Activated CD4-positive, CD25-positive, alpha-beta regulatory T cell treated with anti-CD3 and anti-CD28 coated beads, Interleukin-2, amount 50 U/mL, for 24 hours (primary cell): ENCODE data around the gene HNRNPA0.

Experiments used
- ATAC-seq, 2 donors: fragments of 150-1000 bp; cut with Tn5 transposase; one replicate each; pipeline ENCODE4 v1.10.0; 2021; ENCODE audit warnings: mild to moderate bottlenecking in 1 of 2, moderate library complexity in 1 of 2

HNRNPA0 gene

GRCh38 chr5:137753691-137754187 is 424 bp downstream of the HNRNPA0 start:
- ATAC-seq, result peak; percentile 2 to 10

DNA sequence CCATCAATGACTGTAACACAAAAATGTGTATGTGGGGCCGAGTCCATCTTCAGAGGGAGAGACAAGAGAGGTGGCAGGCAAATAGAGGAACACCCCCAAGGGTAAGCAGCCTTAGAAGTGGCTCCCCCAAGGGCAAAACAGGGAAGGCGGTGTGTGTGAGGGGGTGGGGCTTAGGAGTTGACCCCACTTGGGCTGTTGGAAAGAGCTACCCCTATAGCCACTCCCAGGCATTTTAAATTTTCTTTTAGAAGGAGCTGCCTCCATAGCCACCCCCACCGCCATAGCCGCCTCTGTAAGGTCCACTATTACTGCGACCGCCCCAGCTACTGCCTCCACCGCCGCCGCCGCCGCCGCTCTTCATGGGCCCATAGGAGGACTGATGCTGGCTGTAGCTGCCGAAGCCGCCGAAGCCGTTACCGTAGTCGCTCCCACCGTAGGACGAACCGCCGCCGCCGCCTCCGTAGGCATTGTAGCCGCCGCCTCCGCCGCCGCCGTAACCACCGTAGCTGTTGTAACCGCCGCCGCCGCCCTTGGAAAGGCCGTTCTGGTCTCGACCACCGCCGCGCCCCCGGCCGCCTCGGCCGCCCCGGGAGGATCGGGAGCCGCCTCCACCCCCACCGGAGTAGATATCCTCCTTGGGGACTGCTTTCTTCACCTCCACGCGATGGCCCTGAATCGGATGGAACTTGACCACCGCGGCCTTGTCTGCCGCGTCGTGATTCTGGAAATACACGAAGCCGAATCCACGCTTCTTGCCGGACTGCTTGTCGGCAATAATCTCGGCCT is 1.1 kb downstream of the HNRNPA0 start:
- no peak for ATAC-seq

GRCh38 chr5:137751869-137752491 is 2.2 kb downstream of the HNRNPA0 start:
- ATAC-seq, result no peak

- no peak for ATAC-seq
These were observed 3.7 kb downstream of the HNRNPA0 start for GRCh38 chr5:137750436-137750835.

DNA sequence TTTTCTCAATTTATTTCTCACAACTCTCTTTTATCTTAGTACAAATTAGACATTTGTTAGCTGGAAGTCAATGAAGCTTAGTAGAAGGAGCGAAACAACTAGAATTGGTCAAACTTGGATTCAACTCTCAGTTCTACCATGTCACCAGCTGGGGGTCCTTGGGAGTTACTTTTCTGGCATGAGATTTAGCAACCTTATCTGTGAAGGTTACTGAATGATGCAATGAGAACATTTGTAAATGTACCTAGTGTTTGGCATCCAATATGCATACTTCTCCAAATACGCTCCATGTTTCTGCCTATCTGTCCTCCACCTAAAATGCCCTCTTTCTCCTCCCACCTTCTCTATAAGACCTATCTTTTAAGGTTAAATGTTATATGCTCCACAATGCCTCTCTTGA is 6.3 kb downstream of the HNRNPA0 start:
- no peak for ATAC-seq

- ATAC-seq, result peak; percentile 75 to 84
These were observed 11.0 kb downstream of the HNRNPA0 start for GRCh38 chr5:137743031-137743640.

- no peak for ATAC-seq
These were observed 12.4 kb downstream of the HNRNPA0 start for GRCh38 chr5:137741718-137742117.

- ATAC-seq, result no peak
These were observed 14.4 kb downstream of the HNRNPA0 start for GRCh38 chr5:137739737-137740136.

DNA sequence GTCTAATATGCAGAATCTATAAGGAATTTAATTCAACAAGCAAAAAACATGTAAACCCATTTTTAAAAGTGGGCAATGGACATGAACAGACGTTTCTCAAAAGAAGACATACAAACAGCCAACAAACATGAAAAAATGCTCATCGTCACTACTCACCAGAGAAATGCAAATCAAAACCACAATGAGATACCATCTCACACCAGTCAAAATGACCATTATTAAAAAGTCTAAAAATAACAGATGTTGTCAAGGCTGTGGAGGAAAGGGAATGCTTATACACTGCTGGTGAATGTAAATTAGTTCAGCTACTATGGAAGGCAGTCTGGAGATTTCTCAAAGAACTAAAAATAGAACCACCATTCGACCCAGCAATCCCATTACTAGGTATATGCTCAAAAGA is 15.2 kb downstream of the HNRNPA0 start:
- no peak for ATAC-seq

DNA sequence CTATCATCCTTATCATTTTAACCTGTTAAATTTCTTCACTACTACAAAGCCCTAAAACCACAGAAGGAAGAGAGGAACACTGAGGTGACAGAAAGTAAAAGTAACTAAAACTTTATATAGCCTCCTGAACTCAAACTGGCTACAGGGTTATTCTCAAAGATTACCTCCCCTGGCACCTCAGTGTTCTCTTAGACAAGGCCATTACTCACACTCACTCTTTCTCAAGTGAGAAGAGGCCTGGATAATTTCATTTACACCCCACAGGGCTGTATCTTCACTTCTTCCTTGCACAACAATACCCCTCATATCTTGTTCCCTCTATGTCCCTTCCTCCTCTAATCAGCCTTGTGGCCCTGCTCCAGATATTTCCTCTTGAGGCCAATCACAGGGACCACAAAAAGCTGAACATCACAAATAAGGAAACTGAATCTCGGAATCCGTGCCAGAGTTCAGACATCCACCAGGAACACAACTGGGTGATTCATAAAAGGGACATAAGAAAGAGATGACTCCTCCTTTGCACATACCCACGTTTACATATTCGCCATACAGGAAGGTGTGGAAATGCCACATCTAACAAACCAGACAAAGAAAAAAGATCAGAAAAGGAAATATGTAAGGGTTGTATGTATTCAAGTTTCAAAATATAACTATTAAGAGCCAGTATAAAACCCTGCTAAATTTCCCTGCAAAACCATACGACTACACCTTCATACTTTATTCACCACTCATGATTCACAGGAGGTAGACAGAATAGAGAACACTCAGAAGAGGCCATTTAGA is 16.6 kb downstream of the HNRNPA0 start:
- peak; percentile 72 to 76 for ATAC-seq

DNA sequence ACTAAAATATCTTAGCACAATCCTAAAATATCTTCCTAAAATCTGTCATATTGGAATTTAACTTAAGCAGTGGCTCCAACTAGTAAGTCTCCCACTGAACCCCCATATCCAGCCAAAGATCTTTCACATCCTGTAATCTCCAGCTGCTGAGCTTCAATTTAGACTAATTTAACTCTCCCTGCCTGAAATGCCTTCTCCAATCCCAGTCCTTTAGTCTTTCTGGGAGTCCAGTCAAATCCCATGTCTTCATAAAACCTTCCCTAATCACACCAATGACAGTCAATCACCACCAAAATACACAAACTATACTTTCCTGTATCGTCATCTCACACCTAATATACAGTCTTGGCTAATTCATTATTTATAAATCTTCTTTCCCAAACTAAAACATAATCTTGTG is 17.7 kb downstream of the HNRNPA0 start:
- no peak for ATAC-seq

DNA sequence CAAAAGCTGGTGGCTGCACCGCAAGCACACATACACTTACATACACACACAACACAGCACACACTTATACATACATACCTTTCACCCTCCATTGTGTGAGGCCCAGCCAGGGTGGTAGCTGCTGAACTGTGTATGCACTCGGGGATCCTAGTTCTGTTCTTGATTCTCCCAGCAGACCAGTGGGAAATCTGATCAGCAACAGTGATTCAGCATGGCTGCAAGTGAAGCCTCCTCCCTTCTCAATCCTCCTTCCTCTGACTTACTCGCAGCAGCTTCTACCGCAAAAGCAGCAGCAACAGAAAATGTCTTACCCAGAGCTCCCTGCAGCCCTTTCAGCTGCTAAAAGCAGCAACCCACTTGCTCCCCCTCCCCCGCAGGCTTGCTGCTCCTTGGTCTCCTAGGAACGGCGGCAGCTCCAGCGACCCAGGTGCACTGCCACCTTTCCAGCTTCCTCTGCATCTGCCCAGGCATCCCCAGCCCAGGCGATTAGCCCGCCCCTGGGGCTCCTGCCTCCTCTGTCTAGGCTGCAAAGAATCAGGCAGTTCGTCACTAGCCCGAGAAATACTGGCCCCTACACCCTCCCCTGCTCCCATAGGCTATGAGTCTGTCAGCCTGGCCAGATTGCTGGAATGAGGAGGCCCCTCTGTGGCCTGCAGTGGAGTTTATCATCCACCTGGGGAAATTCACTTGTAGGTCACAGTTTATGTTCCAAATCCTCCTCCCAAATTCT is 18.4 kb downstream of the HNRNPA0 start, which contains the start of gene KLHL3:
Gene KLHL3, minus strand, starts transcription at position 535 of the 730 bp plus-strand sequence. Its CDS starts 443 bp downstream, at position 92.
- ATAC-seq, result peak; percentile 7 to 13

DNA sequence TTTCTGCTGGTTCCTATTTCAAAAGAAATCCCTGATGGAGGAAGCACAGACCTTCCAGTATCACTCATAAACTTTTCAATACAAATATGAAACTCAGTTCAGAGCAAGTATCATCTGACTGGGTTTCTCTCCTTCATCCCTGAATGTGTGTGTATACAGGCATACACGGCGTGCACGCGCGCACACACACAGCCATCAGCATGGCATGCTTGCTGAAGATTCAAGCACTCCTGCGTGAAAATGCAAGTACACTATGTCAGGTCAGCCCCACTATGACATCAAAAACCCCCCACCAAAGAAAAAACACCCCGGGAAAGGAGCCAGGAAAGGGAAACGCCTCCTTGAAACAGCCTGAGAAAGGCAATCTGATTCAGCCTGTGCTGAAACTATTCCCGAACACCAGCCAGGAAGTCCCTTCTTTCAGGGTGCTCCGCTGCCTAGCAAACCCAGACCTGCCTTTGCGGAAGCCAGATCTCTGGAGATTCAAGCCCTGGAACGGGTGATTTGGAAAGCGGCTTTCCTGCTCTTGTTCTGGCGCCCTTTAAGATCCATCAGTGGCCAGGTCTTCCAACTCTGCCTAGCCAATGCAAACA is 19.1 kb downstream of the HNRNPA0 start:
- ATAC-seq, result no peak

GRCh38 chr5:137734331-137734730 is 19.8 kb downstream of the HNRNPA0 start:
- peak in 1 of 2 donors; percentile 5 for ATAC-seq

GRCh38 chr5:137733922-137734321 is 20.2 kb downstream of the HNRNPA0 start:
- no peak for ATAC-seq

DNA sequence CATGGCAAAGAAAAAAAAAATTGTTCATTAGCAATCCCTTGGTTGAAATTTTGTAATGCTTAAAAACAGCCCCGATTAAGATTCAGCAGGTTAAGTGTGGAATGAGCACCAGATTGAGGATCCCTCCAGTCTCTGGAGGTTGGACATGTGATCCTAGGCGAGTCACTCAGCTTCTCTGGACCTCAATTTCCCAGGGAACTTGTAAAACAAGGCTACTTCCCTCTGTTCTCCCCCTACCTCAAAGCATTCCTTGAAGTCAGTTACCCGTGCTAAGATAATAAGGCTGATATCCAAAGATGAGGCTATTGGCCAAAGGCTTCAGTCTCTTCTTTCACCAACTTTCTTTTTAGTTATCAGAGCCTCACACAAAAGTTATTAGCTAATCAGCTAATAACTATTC is 21.2 kb downstream of the HNRNPA0 start:
- ATAC-seq, result no peak

DNA sequence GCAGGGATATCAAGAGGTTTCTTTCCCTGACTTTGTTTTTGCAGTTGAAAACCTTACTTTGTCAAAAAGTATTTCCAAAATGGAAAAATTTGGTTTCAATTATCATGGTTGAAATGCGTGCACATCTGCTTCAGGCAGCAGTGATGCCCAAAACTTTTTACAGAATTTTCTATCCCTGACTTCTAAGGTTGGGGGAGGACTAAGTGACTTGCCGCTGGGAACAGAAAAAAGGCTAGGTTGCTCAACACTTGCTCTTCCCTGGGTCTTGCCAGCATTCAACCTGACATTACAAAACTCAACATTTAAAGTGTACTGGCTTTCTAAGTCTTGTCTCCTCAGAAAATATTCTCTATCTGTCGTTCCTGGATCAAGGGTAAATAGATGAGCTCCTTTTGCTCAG is 23.0 kb downstream of the HNRNPA0 start:
- no peak for ATAC-seq

GRCh38 chr5:137730336-137730735 is 23.8 kb downstream of the HNRNPA0 start:
- ATAC-seq, result no peak

GRCh38 chr5:137728048-137728447 is 26.1 kb downstream of the HNRNPA0 start:
- ATAC-seq, result no peak

GRCh38 chr5:137727623-137728022 is 26.5 kb downstream of the HNRNPA0 start:
- ATAC-seq, result no peak

DNA sequence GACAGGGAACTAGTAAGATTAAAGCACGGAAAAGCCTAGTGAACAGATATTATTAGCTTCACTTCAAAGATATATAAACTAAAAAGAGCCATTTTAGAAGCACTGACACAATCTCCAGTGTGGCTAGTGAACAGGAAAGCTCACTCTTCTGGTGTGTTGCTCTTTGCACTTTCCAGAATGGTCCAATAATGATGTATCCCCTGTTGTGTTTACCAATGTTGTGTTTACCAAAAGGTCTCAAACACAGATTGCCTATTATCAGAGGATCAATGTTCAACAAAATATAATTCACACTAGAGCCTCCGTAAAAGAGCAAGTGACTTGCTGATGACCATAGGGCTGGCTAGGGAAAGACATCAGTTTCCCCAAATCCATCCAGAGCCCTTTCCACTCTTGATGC is 29.9 kb downstream of the HNRNPA0 start:
- no peak for ATAC-seq

DNA sequence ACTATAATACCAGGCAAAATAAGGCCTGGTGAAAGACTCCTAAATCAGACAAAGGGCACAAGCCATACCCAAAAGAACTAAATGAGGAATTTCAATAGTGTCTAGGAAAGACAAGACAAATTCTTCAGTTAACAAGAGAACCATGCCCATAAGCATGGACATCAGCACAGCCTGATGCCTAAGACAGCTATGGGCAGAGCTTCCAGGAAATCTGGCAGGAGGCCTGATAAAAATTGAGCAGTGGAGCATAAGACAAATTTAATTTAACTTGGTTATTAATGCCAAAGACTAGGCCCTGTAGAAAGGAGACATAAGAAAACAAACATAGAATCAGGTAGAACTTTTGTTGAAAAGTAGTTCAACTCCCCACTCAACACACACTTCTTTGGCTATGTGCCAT is 35.6 kb downstream of the HNRNPA0 start:
- no peak for ATAC-seq
